ENCODE data around the gene ROGDI. TPM values are rescaled to one million over a fixed set of nuclear protein-coding genes. Genes with fewer than 3 reads are reported as not detected.

Gene ROGDI
- total and polyA plus RNA-seq, 12 donors = 44.1 to 148 (median 96.9) TPM

GRCh38 chr16:4760221-4760910 lies 42.1 kb downstream of the ROGDI start:
- intact Hi-C loops (cut with DNase I) = no loop called here
- 90 to 91% methylated on average over 23 of the region's 23 CpGs for WGBS, 2 donors

GRCh38 chr16:4755687-4756086 lies 46.7 kb downstream of the ROGDI start:
- ATAC-seq (no peak), DNase-seq (no peak)
- Histone ChIP-seq H3K27me3 (no peaks in the 10 kb centered on the region), H3K36me3 (peaks cover 3 to 100% (median 65%) of the 10 kb centered on the region in 9 donors), H3K4me3 (no peak overlapping the region), H3K27ac (no peak overlapping the region), H3K4me1 (no peaks in the 10 kb centered on the region), H3K9me3 (peaks cover 0 to 7% (median 0%) of the 10 kb centered on the region in 11 donors)
- intact Hi-C loops (cut with DNase I) = no loop called here
- no peak for TF ChIP-seq CTCF (IDR thresholded peaks at IDR 0.05)
- WGBS, 2 donors = 97 to 100% methylated on average over 6 of the region's 6 CpGs

More at GRCh38 chr16:4760221-4760910, 42.1 kb downstream of the ROGDI start:
- no peak for DNase-seq
- Histone ChIP-seq H3K27ac (no peak overlapping the region), H3K27me3 (no peaks in the 10 kb centered on the region), H3K4me1 (peaks cover 0 to 16% (median 5%) of the 10 kb centered on the region in 9 donors), H3K9me3 (no peaks in the 10 kb centered on the region), H3K4me3 (no peak overlapping the region), H3K36me3 (peaks cover 5 to 97% (median 49%) of the 10 kb centered on the region in 9 donors)
- no peak for ATAC-seq
- TF ChIP-seq CTCF (IDR thresholded peaks at IDR 0.05) = no peak

DNA sequence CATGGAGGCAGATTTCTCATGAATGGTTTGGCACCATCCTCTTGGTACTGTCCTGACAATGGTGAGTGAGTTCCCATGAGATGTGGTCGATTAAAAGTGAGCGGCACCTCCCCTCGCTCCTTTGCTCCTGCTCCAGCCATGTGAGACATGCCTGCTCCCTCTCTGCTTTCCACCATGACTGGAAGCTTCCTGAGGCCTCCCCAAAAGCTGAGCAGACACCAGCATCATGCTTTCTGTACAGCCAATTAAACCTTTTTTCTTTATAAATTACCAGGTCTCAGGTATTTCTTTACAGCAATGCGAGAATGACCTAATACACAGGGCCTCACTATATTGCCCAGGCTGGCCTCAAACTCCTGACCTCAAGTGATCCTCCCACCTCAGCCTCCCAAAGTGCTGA lies 47.6 kb downstream of the ROGDI start:
- no peak for DNase-seq
- Histone ChIP-seq H3K27ac (no peak overlapping the region), H3K9me3 (peaks cover 0 to 7% (median 0%) of the 10 kb centered on the region in 11 donors), H3K36me3 (peaks cover 0 to 100% (median 58%) of the 10 kb centered on the region in 9 donors), H3K4me1 (no peaks in the 10 kb centered on the region), H3K4me3 (no peak overlapping the region), H3K27me3 (no peaks in the 10 kb centered on the region)
- intact Hi-C loops (cut with DNase I) = no loop called here
- no peak for TF ChIP-seq CTCF (IDR thresholded peaks at IDR 0.05)
- no peak for ATAC-seq
- 98 to 99% methylated on average over 4 of the region's 4 CpGs for WGBS, 2 donors

- 95 to 96% methylated on average over 11 of the region's 11 CpGs for WGBS, 2 donors
- peaks cover 0 to 100% (median 53%) of the 10 kb centered on the region in 9 donors for H3K36me3 ChIP-seq
These were observed 49.2 kb downstream of the ROGDI start for GRCh38 chr16:4753227-4753626.

More at GRCh38 chr16:4753227-4753626, 49.2 kb downstream of the ROGDI start:
- ATAC-seq = no peak
- intact Hi-C loops (cut with DNase I) = no loop called here
- Histone ChIP-seq H3K27ac (no peak overlapping the region), H3K27me3 (no peaks in the 10 kb centered on the region), H3K4me3 (no peak overlapping the region), H3K4me1 (no peaks in the 10 kb centered on the region), H3K9me3 (peaks cover 0 to 7% (median 0%) of the 10 kb centered on the region in 11 donors)
- no peak for TF ChIP-seq CTCF (IDR thresholded peaks at IDR 0.05)
- DNase-seq = no peak
